Measurements from ENCODE around the gene TNFAIP1. TPM values are rescaled to one million over a fixed set of nuclear protein-coding genes. Genes with fewer than 3 reads are reported as not detected.

TNFAIP1 gene
- total RNA-seq, 1 experiment from 2014 or later, result 33.4 TPM

GRCh38 chr17:28341516-28341915, 6.0 kb downstream of the TNFAIP1 start:
- no peak overlapping the region for H3K9ac ChIP-seq (ENCODE audit: low read length)
- TF ChIP-seq RAD21 (IDR thresholded peaks at IDR 0.05; ENCODE audit: low read depth) (no peak), EZH2phosphoT487 (IDR thresholded peaks at IDR 0.05; ENCODE audit: borderline replicate concordance) (no peak), SIN3A (IDR thresholded peaks at IDR 0.05; ENCODE audit: low read depth) (no peak), SP1 (IDR thresholded peaks at IDR 0.05; ENCODE audit: low read depth) (no peak), CEBPB (IDR thresholded peaks at IDR 0.05; ENCODE audit: low read depth) (no peak), EGR1 (IDR thresholded peaks at IDR 0.05; ENCODE audit: low read depth) (no peak), JUND (IDR thresholded peaks at IDR 0.05) (no peak), POLR2AphosphoS5 (IDR thresholded peaks at IDR 0.05; ENCODE audit: low read depth, low read length) (no peak), REST (IDR thresholded peaks at IDR 0.05; ENCODE audit: low read depth) (no peak), CBX3 (IDR thresholded peaks at IDR 0.05; ENCODE audit: low read depth) (no peak), MAX (IDR thresholded peaks at IDR 0.05) (no peak), ZFX (IDR thresholded peaks at IDR 0.05) (no peak), POLR2A (IDR thresholded peaks at IDR 0.05; ENCODE audit: borderline replicate concordance, extremely low read depth, insufficient read depth, insufficient read length) (no peak), EZH2 (IDR thresholded peaks at IDR 0.05) (no peak), YY1 (IDR thresholded peaks at IDR 0.05; ENCODE audit: extremely low read depth, insufficient replicate concordance, low read depth, low read length) (no peak), ELF1 (IDR thresholded peaks at IDR 0.05; ENCODE audit: borderline replicate concordance, low read depth) (no peak)
- TF ChIP-seq, protein P1, sequence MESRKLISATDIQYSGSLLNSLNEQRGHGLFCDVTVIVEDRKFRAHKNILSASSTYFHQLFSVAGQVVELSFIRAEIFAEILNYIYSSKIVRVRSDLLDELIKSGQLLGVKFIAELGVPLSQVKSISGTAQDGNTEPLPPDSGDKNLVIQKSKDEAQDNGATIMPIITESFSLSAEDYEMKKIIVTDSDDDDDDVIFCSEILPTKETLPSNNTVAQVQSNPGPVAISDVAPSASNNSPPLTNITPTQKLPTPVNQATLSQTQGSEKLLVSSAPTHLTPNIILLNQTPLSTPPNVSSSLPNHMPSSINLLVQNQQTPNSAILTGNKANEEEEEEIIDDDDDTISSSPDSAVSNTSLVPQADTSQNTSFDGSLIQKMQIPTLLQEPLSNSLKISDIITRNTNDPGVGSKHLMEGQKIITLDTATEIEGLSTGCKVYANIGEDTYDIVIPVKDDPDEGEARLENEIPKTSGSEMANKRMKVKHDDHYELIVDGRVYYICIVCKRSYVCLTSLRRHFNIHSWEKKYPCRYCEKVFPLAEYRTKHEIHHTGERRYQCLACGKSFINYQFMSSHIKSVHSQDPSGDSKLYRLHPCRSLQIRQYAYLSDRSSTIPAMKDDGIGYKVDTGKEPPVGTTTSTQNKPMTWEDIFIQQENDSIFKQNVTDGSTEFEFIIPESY (IDR thresholded peaks at IDR 0.05; ENCODE audit: extremely low read depth, insufficient replicate concordance, low read length), result no peak
- TF ChIP-seq, protein P2, sequence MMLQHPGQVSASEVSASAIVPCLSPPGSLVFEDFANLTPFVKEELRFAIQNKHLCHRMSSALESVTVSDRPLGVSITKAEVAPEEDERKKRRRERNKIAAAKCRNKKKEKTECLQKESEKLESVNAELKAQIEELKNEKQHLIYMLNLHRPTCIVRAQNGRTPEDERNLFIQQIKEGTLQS (IDR thresholded peaks at IDR 0.05), result no peak
- ATAC-seq, result no peak
- no peak overlapping the region for H3K4me2 ChIP-seq (ENCODE audit: low read length)
- DNase-seq (ENCODE audit: low read depth, low spot score), result no peak
- no peaks in the 10 kb centered on the region for H3K27me3 ChIP-seq (ENCODE audit: insufficient read depth, low read length)
- no peaks in the 10 kb centered on the region for H4K20me1 ChIP-seq (ENCODE audit: insufficient read depth)
- BruUV-seq (replicated peaks), result no TSS peak
- ChIA-PET POLR2A (no interaction called here), RAD21 (ENCODE audit: low non-redundant PET in 1 of 2, low total read pairs in 2 of 2, uncharacterized antibody in 2 of 2, unreplicated experiment in 2 of 2) (no interaction called here), CTCF (no interaction called here)
- no peak overlapping the region for H2AFZ ChIP-seq (ENCODE audit: low read depth, low read length, poor library complexity, severe bottlenecking)
- no peaks in the 10 kb centered on the region for H3K9me3 ChIP-seq (ENCODE audit: control insufficient read depth in 1 of 2, insufficient read depth in 1 of 2, low read depth in 1 of 2, low read length in 2 of 2)
- intact Hi-C loops (cut with micrococcal nuclease), result no loop called here
- no peaks in the 10 kb centered on the region for H3K9me2 ChIP-seq (ENCODE audit: insufficient read depth)
- H3K36me3 ChIP-seq (ENCODE audit: control insufficient read depth in 1 of 2, insufficient read depth in 2 of 2, low read length in 2 of 2), result peaks cover 27 to 38% of the 10 kb centered on the region in 2 experiments
- H3K27ac ChIP-seq (ENCODE audit: low read depth, low read length), result no peak overlapping the region
- H3K4me1 ChIP-seq (ENCODE audit: control insufficient read depth in 1 of 2, insufficient read depth in 2 of 2, low read length in 2 of 2), result peaks cover 10 to 23% of the 10 kb centered on the region in 2 experiments
- H3K79me2 ChIP-seq (ENCODE audit: insufficient read depth, low read length), result peaks cover 27% of the 10 kb centered on the region
- no peak overlapping the region for H3K4me3 ChIP-seq (replicated peaks in 1 of 2; ENCODE audit: low read depth in 1 of 2, low read length in 2 of 2)

All from HCT116 (cell line).